ENCODE results near the gene CHMP4A. TPM values are rescaled to one million over a fixed set of nuclear protein-coding genes. Genes with fewer than 3 reads are reported as not detected.

Gene CHMP4A
- total and polyA plus RNA-seq, 4 experiments from 2014 or later, result 99.3 to 194 (median 133) TPM

- Histone ChIP-seq H3K4me3 (ENCODE audit: low read length in 2 of 2) (no peak overlapping the region), H3K36me3 (ENCODE audit: insufficient read depth, low read length) (peaks cover 7% of the 10 kb centered on the region), H3K9me3 (ENCODE audit: control insufficient read depth in 1 of 2, low read length in 2 of 2) (no peaks in the 10 kb centered on the region), H3K27ac (ENCODE audit: low read depth, low read length) (no peak overlapping the region), H3K27me3 (ENCODE audit: insufficient read depth, low read length) (no peaks in the 10 kb centered on the region), H3K4me1 (ENCODE audit: insufficient read depth, low read length) (peaks cover 5% of the 10 kb centered on the region)
- Mint-ChIP-seq H3K27ac (peak overlapping the region in 1 of 7 donors; percentile 79), H3K4me3 (no peak overlapping the region), H3K4me1 (peaks cover 8 to 17% (median 12%) of the 10 kb centered on the region in 4 donors), H3K27me3 (no peaks in the 10 kb centered on the region), H3K9me3 (no peaks in the 10 kb centered on the region), H3K36me3 (peaks cover 14 to 36% of the 10 kb centered on the region in 2 donors)
- no peak for DNase-seq
- ChIA-PET POLR2A (ENCODE audit: partially characterized antibody) (interaction anchor here (1.5 kb wide), 1 partner anchor 18 kb away, joined by 3 read pairs; no protein-coding TSS in a partner anchor), CTCF (ENCODE audit: partially characterized antibody) (interaction anchor here (4.3 to 25.6 kb wide), 2 partner anchors 11 to 52 kb away, joined by 25 to 556 read pairs; partner anchors contain the start of genes CIDEB, DHRS1, LTB4R and LTB4R2)
- intact Hi-C loops (cut with micrococcal nuclease), result no loop called here
Measured at GRCh38 chr14:24253936-24254335, 40.6 kb upstream of the CHMP4A start.

DNA sequence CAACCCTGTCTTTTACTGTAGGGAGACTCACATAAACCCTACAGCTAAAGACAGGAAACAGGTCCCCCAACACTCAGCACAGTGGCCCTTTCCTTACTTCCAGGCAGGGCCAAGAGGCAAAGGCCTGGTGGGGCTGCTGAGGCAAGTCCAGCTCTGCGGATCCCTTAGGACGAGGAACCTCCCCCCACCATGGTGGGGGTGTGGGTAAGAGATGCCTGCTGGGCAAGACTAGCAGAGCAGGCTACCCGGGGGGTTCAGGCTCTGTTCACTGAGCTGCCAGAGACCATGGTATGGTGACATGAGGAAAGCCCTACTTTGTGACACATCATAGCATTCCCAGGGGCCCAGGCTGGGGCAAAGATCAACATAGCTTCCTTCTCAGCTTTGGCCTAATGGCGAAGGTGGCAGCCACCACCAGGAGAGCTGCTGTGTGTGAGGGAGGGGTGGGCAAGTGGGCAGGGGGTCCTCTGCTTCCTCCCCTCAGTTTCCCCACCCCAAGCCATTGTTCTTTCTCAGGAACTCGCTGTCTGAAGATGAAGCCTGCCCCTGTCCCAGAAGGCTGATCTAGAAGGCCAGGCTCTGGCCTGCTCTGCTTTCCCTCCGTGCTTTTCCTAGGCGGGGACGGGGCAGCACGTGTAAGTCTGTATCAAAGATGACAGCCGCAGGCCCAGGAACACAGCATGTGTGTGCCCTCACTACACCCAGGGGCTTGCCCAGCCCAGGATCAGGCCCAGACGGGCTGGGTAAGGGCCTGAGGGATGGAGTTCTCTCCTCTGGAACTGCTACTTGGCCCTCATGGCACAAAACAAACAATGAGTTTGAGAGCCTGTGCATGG is 39.2 kb upstream of the CHMP4A start:
- Mint-ChIP-seq H3K4me3 (no peak overlapping the region), H3K27ac (no peak overlapping the region)

DNA sequence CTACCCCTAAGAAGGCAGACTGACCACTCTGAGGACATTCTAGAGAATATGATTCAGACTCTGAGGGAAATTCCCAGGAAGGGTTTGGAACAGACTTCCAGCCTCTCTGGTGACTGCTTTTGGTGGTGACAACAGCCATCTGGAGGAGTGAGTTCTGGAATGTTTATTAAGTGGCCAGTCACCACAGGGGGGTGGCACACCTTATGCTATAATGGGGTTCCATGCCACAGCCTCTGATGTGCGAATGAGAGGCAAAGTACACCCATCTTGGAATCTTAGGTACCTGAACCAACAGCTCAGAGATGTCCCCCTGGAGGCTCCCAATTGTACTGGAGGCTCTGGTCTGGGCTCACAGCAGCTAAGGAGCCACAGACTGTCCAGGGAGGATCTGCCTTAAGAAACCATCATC is 38.6 kb upstream of the CHMP4A start:
- Mint-ChIP-seq H3K27ac (peak overlapping the region in 2 of 7 donors; percentile 7 to 30), H3K4me1 (peaks cover 16 to 30% (median 24%) of the 10 kb centered on the region in 4 donors), H3K27me3 (no peaks in the 10 kb centered on the region), H3K9me3 (no peaks in the 10 kb centered on the region), H3K36me3 (peaks cover 13 to 30% of the 10 kb centered on the region in 2 donors), H3K4me3 (no peak overlapping the region)
- Histone ChIP-seq H3K4me3 (ENCODE audit: low read length in 2 of 2) (no peak overlapping the region), H3K9me3 (ENCODE audit: control insufficient read depth in 1 of 2, low read length in 2 of 2) (no peaks in the 10 kb centered on the region), H3K27me3 (ENCODE audit: insufficient read depth, low read length) (no peaks in the 10 kb centered on the region), H3K27ac (ENCODE audit: low read depth, low read length) (no peak overlapping the region), H3K36me3 (ENCODE audit: insufficient read depth, low read length) (peaks cover 7% of the 10 kb centered on the region), H3K4me1 (ENCODE audit: insufficient read depth, low read length) (peaks cover 15% of the 10 kb centered on the region)
- intact Hi-C loops (cut with micrococcal nuclease), result no loop called here
- no peak for DNase-seq
- ChIA-PET POLR2A (ENCODE audit: partially characterized antibody) (interaction anchor here (1.5 to 2.2 kb wide), 3 partner anchors 9 to 39 kb away, joined by 3 to 9 read pairs (median 5); partner anchors contain the start of genes CHMP4A and TINF2), CTCF (ENCODE audit: partially characterized antibody) (interaction anchor here (1.2 to 25.6 kb wide), 5 partner anchors 9 to 54 kb away, joined by 3 to 556 read pairs (median 4); partner anchors contain the start of genes CIDEB, DHRS1, LTB4R and LTB4R2)

More for the DNA sequence above, 39.2 kb upstream of the CHMP4A start:
- DNase-seq, result no peak
- Mint-ChIP-seq H3K27me3 (no peaks in the 10 kb centered on the region), H3K4me1 (peaks cover 13 to 24% (median 19%) of the 10 kb centered on the region in 4 donors), H3K9me3 (no peaks in the 10 kb centered on the region), H3K36me3 (peaks cover 14 to 35% of the 10 kb centered on the region in 2 donors)
- CTCF ChIA-PET (ENCODE audit: partially characterized antibody), result interaction anchor here (1.2 to 25.6 kb wide), 4 partner anchors 9 to 53 kb away, joined by 3 to 556 read pairs (median 14); partner anchors contain the start of genes CIDEB, DHRS1, LTB4R and LTB4R2
- Histone ChIP-seq H3K4me3 (ENCODE audit: low read length in 2 of 2) (no peak overlapping the region), H3K27ac (ENCODE audit: low read depth, low read length) (no peak overlapping the region), H3K27me3 (ENCODE audit: insufficient read depth, low read length) (no peaks in the 10 kb centered on the region), H3K4me1 (ENCODE audit: insufficient read depth, low read length) (peaks cover 9% of the 10 kb centered on the region), H3K36me3 (ENCODE audit: insufficient read depth, low read length) (peaks cover 7% of the 10 kb centered on the region), H3K9me3 (ENCODE audit: control insufficient read depth in 1 of 2, low read length in 2 of 2) (no peaks in the 10 kb centered on the region)
- intact Hi-C loops (cut with micrococcal nuclease), result no loop called here
- POLR2A ChIA-PET (ENCODE audit: partially characterized antibody), result interaction anchor here (1.5 to 2.2 kb wide), 4 partner anchors 9 to 39 kb away, joined by 3 to 9 read pairs (median 4); partner anchors contain the start of genes CHMP4A and TINF2

- H3K27ac ChIP-seq (ENCODE audit: low read depth, low read length), result no peak overlapping the region
- DNase-seq, result no peak
- no peaks in the 10 kb centered on the region for H3K27me3 ChIP-seq (ENCODE audit: insufficient read depth, low read length)
- Mint-ChIP-seq H3K36me3 (peaks cover 8 to 27% of the 10 kb centered on the region in 2 donors), H3K9me3 (no peaks in the 10 kb centered on the region), H3K27me3 (no peaks in the 10 kb centered on the region), H3K4me3 (peak overlapping the region in 7 of 8 donors; percentile 44 to 74 (median 65)), H3K4me1 (peaks cover 19 to 33% (median 27%) of the 10 kb centered on the region in 4 donors), H3K27ac (peak overlapping the region; percentile 23 to 80 (median 74))
- no peaks in the 10 kb centered on the region for H3K9me3 ChIP-seq (ENCODE audit: control insufficient read depth in 1 of 2, low read length in 2 of 2)
- peaks cover 7% of the 10 kb centered on the region for H3K36me3 ChIP-seq (ENCODE audit: insufficient read depth, low read length)
- POLR2A ChIA-PET (ENCODE audit: partially characterized antibody), result interaction anchor here (0.9 to 1.7 kb wide), 7 partner anchors 8 to 181 kb away, joined by 3 to 8 read pairs (median 3); partner anchors contain the start of genes CIDEB, DCAF11, NRL and RABGGTA
- peaks cover 21% of the 10 kb centered on the region for H3K4me1 ChIP-seq (ENCODE audit: insufficient read depth, low read length)
- intact Hi-C loops (cut with micrococcal nuclease), result no loop called here
- H3K4me3 ChIP-seq (ENCODE audit: low read length in 2 of 2), result no peak overlapping the region
- CTCF ChIA-PET (ENCODE audit: partially characterized antibody), result interaction anchor here (4.3 to 25.6 kb wide), 2 partner anchors 7 to 55 kb away, joined by 25 to 556 read pairs; partner anchors contain the start of genes CIDEB, DHRS1, LTB4R and LTB4R2
Measured at GRCh38 chr14:24250354-24250753, 37.1 kb upstream of the CHMP4A start.

- CTCF ChIA-PET (ENCODE audit: partially characterized antibody), result interaction anchor here (0.9 to 25.6 kb wide), 5 partner anchors 21 to 182 kb away, joined by 3 to 556 read pairs (median 3); partner anchors contain the start of genes CIDEB, DHRS1, LTB4R and LTB4R2
- POLR2A ChIA-PET (ENCODE audit: partially characterized antibody), result interaction anchor here (1.3 kb wide), 1 partner anchor 21 kb away, joined by 4 read pairs; no protein-coding TSS in a partner anchor
- no peak for DNase-seq
- Mint-ChIP-seq H3K27ac (peak overlapping the region; percentile 16 to 87 (median 74)), H3K27me3 (no peaks in the 10 kb centered on the region), H3K36me3 (peaks cover 8 to 18% of the 10 kb centered on the region in 2 donors), H3K4me1 (peaks cover 20 to 40% (median 28%) of the 10 kb centered on the region in 4 donors), H3K4me3 (peak overlapping the region in 5 of 8 donors; percentile 4 to 70 (median 57)), H3K9me3 (no peaks in the 10 kb centered on the region)
- Histone ChIP-seq H3K9me3 (ENCODE audit: control insufficient read depth in 1 of 2, low read length in 2 of 2) (no peaks in the 10 kb centered on the region), H3K4me3 (ENCODE audit: low read length in 2 of 2) (no peak overlapping the region), H3K36me3 (ENCODE audit: insufficient read depth, low read length) (peaks cover 3% of the 10 kb centered on the region), H3K27ac (ENCODE audit: low read depth, low read length) (no peak overlapping the region), H3K4me1 (ENCODE audit: insufficient read depth, low read length) (peaks cover 21% of the 10 kb centered on the region), H3K27me3 (ENCODE audit: insufficient read depth, low read length) (no peaks in the 10 kb centered on the region)
- intact Hi-C loops (cut with micrococcal nuclease), result no loop called here
Measured at GRCh38 chr14:24249230-24250021, 36.1 kb upstream of the CHMP4A start.

DNA sequence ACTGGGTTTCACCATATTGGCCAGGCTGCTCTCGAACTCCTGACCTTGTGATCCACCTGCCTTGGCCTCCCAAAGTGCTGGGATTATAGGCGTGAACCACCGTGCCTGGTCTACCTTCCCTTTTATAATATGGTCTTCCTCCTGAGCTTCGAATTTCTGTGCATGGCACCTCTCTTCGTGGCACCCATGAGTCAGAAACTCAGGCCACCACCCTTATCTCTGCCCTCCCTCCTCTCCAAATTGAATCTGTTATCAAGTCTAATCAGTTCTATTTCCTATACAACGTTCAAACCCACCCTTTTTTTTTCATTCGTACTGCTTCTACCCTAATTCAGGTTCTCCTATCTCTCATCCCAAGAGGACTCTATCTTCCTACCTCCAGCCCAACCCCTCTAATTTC is 34.1 kb upstream of the CHMP4A start:
- H3K27me3 Mint-ChIP-seq, result no peaks in the 10 kb centered on the region
- H3K4me3 Mint-ChIP-seq, result peak overlapping the region; percentile 41 to 78 (median 72)
- H3K36me3 Mint-ChIP-seq, result peaks cover 0 to 15% of the 10 kb centered on the region in 2 donors
- H3K9me3 Mint-ChIP-seq, result no peaks in the 10 kb centered on the region
- peaks cover 32% of the 10 kb centered on the region for H3K4me1 ChIP-seq (ENCODE audit: insufficient read depth, low read length)
- no peak for DNase-seq
- no peak overlapping the region for H3K27ac ChIP-seq (ENCODE audit: low read depth, low read length)
- ChIA-PET CTCF (ENCODE audit: partially characterized antibody) (interaction anchor here (0.7 to 25.6 kb wide), 11 partner anchors 16 to 234 kb away, joined by 3 to 556 read pairs (median 5); partner anchors contain the start of genes ADCY4, CIDEB, DHRS1 and LTB4R), POLR2A (ENCODE audit: partially characterized antibody) (interaction anchor here (1.1 to 10.0 kb wide), 16 partner anchors 10 to 194 kb away, joined by 3 to 171 read pairs (median 6); partner anchors contain the start of genes CBLN3, CHMP4A, DHRS1 and EMC9)
- no peak overlapping the region for H3K4me3 ChIP-seq (ENCODE audit: low read length in 2 of 2)
- no peaks in the 10 kb centered on the region for H3K36me3 ChIP-seq (ENCODE audit: insufficient read depth, low read length)
- H3K9me3 ChIP-seq (ENCODE audit: control insufficient read depth in 1 of 2, low read length in 2 of 2), result no peaks in the 10 kb centered on the region
- no peaks in the 10 kb centered on the region for H3K27me3 ChIP-seq (ENCODE audit: insufficient read depth, low read length)
- peak overlapping the region; percentile 81 to 98 (median 97) for H3K27ac Mint-ChIP-seq
- intact Hi-C loops (cut with micrococcal nuclease), result loop anchor here (1.0 kb wide), 1 partner anchor 24 kb away; the partner anchor contains the start of gene RABGGTA
- peaks cover 27 to 56% (median 39%) of the 10 kb centered on the region in 4 donors for H3K4me1 Mint-ChIP-seq

All from CD4-positive, alpha-beta memory T cell (primary cell).